ENCODE data around the gene PPP1R14C. TPM values are rescaled to one million over a fixed set of nuclear protein-coding genes. Genes with fewer than 3 reads are reported as not detected.

Gene PPP1R14C
- total RNA-seq, 4 donors from 2014 or later, result 34.7 to 102 (median 79.7) TPM

DNA sequence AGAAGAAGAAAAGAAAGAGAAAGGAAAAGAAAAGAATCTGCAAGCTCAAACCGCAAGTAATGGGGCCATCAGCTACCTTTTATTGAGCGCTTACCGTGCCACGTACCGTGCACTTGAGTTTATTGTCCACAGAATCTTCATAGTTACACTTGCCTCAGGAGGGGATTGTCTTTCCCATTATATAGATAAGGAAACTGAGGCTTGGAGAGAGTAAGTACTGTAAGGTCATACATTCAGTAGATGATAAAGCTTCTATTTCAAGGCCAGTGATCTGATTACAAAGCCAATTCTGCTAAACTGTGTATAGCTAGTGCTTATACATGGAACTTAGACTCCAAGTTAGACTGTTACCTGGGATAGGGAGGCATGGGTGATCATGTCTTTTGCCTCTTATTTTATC lies 115.5 kb downstream of the PPP1R14C start:
- 99 to 100% methylated on average over 5 of the region's 5 CpGs for WGBS, 2 donors
- H3K36me3 ChIP-seq, result no peaks in the 10 kb centered on the region
- no peaks in the 10 kb centered on the region for H3K9me3 ChIP-seq
- DNase-seq, result no peak
- H3K4me1 ChIP-seq, result peaks cover 4 to 10% of the 10 kb centered on the region in 2 donors
- TF ChIP-seq, protein P1, sequence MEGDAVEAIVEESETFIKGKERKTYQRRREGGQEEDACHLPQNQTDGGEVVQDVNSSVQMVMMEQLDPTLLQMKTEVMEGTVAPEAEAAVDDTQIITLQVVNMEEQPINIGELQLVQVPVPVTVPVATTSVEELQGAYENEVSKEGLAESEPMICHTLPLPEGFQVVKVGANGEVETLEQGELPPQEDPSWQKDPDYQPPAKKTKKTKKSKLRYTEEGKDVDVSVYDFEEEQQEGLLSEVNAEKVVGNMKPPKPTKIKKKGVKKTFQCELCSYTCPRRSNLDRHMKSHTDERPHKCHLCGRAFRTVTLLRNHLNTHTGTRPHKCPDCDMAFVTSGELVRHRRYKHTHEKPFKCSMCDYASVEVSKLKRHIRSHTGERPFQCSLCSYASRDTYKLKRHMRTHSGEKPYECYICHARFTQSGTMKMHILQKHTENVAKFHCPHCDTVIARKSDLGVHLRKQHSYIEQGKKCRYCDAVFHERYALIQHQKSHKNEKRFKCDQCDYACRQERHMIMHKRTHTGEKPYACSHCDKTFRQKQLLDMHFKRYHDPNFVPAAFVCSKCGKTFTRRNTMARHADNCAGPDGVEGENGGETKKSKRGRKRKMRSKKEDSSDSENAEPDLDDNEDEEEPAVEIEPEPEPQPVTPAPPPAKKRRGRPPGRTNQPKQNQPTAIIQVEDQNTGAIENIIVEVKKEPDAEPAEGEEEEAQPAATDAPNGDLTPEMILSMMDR (IDR thresholded peaks at IDR 0.05), result no peak
- TF ChIP-seq POLR2A (IDR thresholded peaks at IDR 0.05), result no peak
- no peak overlapping the region for H3K4me3 ChIP-seq (replicated peaks in 1 of 3)
- no peaks in the 10 kb centered on the region for H3K27me3 ChIP-seq
- intact Hi-C loops (cut with DNase I), result no loop called here
- H3K27ac ChIP-seq, result no peak overlapping the region

DNA sequence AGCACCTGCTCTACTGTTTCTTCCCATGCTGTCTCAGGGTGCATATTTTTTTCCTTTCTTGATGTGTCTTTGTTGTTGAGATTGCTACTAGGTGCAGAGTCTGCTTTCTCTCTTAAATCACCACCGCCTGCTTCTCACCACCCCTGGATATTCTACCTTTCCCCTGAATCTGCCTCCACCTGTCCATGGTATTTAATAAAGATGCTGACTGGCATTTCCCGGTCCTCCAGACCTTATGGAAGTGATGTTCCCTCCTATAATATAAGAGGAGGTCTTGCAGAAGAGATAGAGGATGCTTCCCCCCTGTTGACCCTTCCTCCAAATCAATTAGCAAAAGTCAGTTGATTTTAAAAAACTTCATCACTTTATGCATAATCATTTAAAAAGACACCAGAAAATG lies 118.1 kb downstream of the PPP1R14C start:
- no peak overlapping the region for H3K4me3 ChIP-seq (replicated peaks in 1 of 3)
- H3K27me3 ChIP-seq, result no peaks in the 10 kb centered on the region
- H3K27ac ChIP-seq, result no peak overlapping the region
- no peaks in the 10 kb centered on the region for H3K9me3 ChIP-seq
- intact Hi-C loops (cut with DNase I), result no loop called here
- H3K4me1 ChIP-seq, result peaks cover 2 to 5% of the 10 kb centered on the region in 2 donors
- no peaks in the 10 kb centered on the region for H3K36me3 ChIP-seq
- DNase-seq, result no peak
- TF ChIP-seq, protein P1 (IDR thresholded peaks at IDR 0.05), result no peak
- no peak for TF ChIP-seq POLR2A (IDR thresholded peaks at IDR 0.05)
- WGBS, 2 donors, result 93 to 96% methylated on average over 2 of the region's 2 CpGs

DNA sequence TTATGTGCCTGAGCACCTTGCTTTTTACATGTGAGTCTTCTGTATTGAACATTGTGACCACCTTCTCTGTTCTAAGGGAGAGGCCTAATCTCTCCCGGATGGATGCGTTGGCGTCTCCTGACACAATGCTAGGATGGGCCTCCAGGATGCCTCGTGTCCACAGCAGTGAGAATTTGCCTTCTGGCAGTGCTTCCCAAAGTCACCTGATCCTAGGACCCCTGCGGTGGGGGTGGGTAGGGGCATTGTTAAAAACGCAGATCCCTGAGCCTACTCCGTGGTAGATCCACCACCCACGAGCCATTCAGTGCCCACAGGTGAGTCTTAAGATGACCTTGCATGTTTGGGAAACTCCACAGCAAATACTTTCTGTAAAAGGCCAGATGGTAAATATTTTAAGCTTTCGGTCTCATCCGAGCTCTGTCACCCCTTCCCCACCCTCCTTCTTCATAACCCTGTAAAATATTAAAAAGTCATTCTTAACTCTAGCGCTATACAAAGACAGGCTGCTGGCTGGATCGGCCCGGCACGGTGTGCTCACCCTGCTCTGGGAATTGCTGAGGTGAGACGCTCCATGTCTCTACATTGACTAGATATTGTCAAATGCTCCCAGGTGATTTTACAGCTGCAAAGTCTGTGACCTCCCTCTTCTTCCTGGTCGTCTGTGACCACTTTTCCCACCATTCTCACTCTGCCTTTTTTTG lies 119.3 kb downstream of the PPP1R14C start:
- 84 to 89% methylated on average over 16 of the region's 16 CpGs for WGBS, 2 donors
- Histone ChIP-seq H3K4me1 (peaks cover 2 to 5% of the 10 kb centered on the region in 2 donors), H3K36me3 (no peaks in the 10 kb centered on the region), H3K27ac (no peak overlapping the region), H3K9me3 (no peaks in the 10 kb centered on the region), H3K4me3 (replicated peaks in 1 of 3) (no peak overlapping the region), H3K27me3 (no peaks in the 10 kb centered on the region)
- intact Hi-C loops (cut with DNase I), result no loop called here
- DNase-seq, result no peak
- TF ChIP-seq, protein P1 (IDR thresholded peaks at IDR 0.05), result no peak
- no peak for TF ChIP-seq POLR2A (IDR thresholded peaks at IDR 0.05)

DNA sequence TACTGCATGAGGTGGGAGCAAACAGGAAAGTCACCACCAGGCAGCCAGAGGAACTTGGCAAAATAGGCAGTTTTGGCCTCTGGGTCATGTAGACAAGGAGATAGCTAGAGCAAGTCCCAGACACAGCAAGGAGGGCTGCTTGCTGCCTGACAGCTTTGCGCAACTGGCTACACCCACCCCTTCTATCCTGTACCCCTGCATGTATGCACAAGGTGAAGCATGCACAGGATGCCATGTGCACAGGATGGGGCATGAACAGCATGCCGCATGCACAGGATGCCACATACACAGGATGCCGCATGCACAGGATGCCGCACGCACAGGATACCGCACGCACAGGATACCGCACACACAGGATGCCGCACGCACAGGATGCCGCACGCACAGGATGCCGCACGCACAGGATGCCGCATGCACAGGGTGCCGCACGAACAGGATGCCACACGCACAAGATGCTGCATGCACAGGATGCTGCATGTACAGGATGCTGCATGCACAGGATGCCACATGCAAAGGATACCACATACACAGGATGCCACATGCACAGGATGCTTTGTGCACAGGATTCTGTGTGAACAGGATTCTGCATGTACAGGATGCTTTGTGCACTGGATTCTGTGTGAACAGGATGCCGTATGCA lies 121.0 kb downstream of the PPP1R14C start:
- H3K4me3 ChIP-seq (replicated peaks in 1 of 3), result no peak overlapping the region
- 87 to 93% methylated on average over 8 to 10 of the region's 19 CpGs for WGBS, 2 donors
- H3K4me1 ChIP-seq, result peaks cover 2 to 5% of the 10 kb centered on the region in 2 donors
- H3K36me3 ChIP-seq, result no peaks in the 10 kb centered on the region
- H3K27me3 ChIP-seq, result no peaks in the 10 kb centered on the region
- DNase-seq, result no peak
- intact Hi-C loops (cut with DNase I), result no loop called here
- H3K9me3 ChIP-seq, result no peaks in the 10 kb centered on the region
- no peak overlapping the region for H3K27ac ChIP-seq
- no peak for TF ChIP-seq POLR2A (IDR thresholded peaks at IDR 0.05)
- TF ChIP-seq, protein P1 (IDR thresholded peaks at IDR 0.05), result no peak

DNA sequence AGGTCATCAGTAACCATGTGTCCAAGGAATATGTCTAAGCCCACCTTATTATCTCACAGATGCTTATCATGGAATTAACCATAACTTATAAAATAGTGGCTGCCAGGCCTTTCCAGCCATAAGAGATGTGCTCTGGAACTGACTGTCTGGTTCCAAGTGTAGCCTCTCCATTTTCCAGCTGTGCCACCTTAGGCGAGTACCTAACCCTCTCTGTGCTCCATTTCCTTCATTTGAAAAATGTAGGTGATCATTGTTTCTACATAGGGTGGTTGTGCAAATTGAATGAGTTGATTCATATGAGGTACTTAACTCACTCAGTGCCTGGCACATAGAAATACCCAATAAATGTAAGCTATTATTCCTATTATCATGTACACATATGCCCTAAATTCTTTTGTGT lies 123.5 kb downstream of the PPP1R14C start:
- 100% methylated on average over 1 of the region's 1 CpG for WGBS, 2 donors
- H3K9me3 ChIP-seq, result no peaks in the 10 kb centered on the region
- H3K27ac ChIP-seq, result no peak overlapping the region
- peaks cover 0 to 2% of the 10 kb centered on the region in 2 donors for H3K4me1 ChIP-seq
- no peaks in the 10 kb centered on the region for H3K27me3 ChIP-seq
- DNase-seq, result no peak
- no peak for TF ChIP-seq POLR2A (IDR thresholded peaks at IDR 0.05)
- TF ChIP-seq, protein P1 (IDR thresholded peaks at IDR 0.05), result no peak
- no peaks in the 10 kb centered on the region for H3K36me3 ChIP-seq
- intact Hi-C loops (cut with DNase I), result no loop called here
- no peak overlapping the region for H3K4me3 ChIP-seq (replicated peaks in 1 of 3)
